GM18861 (cell line): ENCODE data around the gene RNF157.
"Not testable (repeated sequence)": the region's sequence is repeated elsewhere in the genome, so short reads cannot be mapped to it uniquely, and the experiment has no call there.

Experiments used
- ATAC-seq: cut with Tn5 transposase; IDR thresholded peaks from one replicate; pipeline ENCODE4 v1.9.1; 2021; ENCODE audit not compliant: unreplicated experiment

Gene RNF157

GRCh38 chr17:76255801-76256429, 15.6 kb upstream of the RNF157 start:
- no peak for ATAC-seq

DNA sequence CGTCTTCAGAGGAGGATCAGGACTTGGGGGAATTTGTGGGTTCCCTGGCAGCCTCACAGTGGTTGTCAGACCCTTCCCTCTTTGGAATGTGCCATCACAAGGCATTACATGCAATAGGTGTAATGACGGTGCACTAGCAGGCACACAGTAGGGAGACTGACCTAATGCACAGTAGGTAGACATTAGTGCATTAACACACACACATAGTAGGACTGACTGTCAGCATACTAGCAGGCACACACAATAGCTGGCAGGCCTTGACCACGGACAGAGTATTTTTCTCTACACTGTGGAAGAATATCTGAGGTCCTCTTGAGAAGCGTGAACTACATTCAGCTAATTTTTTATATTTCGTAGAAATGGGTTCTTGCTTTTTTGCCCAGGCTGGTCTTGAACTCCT, 14.0 kb upstream of the RNF157 start:
- no peak for ATAC-seq

- ATAC-seq: no peak
Observed at GRCh38 chr17:76253841-76254240, 13.5 kb upstream of the RNF157 start.

DNA sequence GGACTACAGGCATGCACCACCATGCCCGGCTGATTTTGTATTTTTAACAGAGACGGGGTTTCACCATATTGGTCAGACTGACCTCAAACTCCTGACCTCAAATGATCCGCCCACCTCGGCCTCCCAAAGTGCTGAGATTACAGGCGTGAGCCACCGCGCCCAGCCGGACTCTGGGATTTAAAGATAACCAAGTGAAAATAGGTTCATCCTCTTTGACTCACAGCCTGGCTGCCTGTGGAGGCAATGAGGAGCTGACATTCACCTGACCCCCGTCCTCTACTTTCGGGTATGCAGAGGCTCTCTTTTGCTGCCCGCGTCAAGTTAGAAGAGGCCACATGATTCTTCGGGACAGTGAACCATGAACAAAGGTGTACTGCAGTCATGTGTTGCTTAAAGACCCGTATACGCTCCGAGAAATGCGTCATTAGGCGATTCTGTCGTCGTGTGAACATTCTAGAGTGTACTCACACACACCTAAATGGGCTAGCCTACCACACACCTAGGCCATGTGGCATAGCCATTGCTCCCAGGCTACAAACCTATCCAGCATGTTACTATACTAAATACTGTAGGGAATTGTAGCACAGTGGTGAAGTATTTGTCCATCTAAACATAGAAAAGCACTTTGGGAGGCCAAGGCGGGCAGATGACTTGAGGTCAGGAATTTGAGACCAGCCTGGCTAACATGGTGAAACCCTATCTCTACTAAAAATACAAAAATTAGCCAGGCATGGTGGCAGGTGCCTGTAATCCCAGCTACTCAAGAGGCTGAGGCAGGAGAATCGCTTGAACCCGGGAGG, 12.9 kb upstream of the RNF157 start:
- not testable (repeated sequence) for ATAC-seq

- ATAC-seq: peak; percentile 66
Observed at GRCh38 chr17:76252040-76252954, 12.0 kb upstream of the RNF157 start.

- no peak for ATAC-seq
Observed at GRCh38 chr17:76251478-76252039, 11.3 kb upstream of the RNF157 start.

GRCh38 chr17:76250141-76250540, 9.8 kb upstream of the RNF157 start:
- ATAC-seq: no peak

DNA sequence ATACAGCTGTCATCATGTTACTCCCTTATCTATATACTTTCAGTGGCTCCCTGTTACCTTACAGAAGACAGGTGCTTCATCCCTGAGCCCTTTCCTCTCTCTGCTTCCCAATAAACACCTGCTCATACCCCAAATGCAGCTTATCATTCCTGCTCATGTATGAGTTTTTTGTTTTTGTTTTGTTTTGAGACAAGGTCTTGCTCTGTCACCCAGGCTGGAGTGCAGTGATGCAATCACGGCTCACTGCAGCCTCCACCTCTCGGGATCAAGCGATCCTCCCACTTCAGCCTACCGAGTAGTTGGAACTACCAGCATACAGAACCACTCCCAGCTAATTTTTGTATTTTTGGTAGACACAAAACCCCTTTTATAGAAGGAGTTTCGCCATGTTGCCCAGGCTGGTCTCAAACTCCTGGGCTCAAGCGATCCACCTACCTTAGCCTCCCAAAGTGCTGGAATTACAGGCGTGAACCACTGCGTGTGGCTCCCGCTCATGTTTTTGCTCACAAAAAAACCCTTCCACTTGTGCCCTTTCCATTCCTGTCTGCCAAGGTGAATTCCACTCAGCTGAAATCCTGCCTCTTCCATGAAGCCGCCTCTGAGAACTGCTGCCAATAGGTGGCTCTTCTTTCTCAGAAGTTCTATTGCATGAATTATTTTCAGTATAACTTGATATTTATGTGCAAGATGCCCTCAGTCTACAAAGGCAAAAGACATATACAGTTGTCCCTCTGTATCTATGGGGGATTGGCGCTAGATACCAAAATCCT, 7.9 kb upstream of the RNF157 start:
- ATAC-seq: no peak

- no peak for ATAC-seq
Observed at GRCh38 chr17:76247304-76247703, 7.0 kb upstream of the RNF157 start.

DNA sequence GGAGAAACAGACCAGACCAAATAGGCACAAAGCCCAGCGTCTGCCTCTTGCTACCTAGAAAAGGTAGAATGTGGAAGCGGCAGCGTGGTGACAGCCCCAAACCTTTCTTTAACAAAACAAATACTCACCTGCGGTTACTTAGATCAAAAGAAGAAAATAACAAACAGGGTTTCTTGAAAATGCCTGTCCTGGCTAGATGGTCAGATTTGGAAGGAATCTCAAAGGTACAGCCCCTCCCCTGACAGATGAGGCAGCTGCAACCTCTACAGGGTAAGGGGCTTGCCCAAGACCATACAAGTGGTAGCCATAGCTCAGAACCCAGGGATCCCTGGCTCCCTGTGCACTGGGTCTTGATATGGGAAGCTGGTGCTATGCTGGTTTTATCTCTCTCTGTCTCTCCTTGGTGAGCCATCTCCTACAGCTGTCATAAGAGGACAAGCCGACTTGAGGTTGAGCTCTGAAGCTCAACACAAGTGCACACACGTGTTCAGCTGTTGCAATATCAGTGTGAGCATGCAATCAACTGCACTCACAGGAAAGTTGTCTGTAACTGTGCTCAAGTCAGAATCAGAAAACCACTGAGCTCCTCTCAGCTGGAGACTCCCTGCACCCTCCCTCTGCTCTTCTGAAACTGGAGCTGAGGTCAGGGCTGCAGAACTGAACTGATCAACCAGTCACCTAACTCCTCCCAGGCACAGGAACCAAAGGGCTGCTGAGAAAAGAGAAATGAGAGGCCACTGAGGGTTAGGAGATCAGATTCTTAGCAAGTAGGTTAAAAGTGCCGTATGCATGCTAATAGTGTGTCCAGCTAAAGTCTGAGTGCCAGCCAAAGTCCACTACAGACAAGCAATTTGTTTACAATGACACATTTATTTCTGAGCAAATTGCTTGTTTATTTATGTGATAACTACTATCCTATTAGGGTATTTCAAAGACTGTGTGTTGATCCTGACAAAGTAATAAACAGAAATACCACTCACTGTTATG, 6.1 kb upstream of the RNF157 start:
- peak; percentile 90 for ATAC-seq

DNA sequence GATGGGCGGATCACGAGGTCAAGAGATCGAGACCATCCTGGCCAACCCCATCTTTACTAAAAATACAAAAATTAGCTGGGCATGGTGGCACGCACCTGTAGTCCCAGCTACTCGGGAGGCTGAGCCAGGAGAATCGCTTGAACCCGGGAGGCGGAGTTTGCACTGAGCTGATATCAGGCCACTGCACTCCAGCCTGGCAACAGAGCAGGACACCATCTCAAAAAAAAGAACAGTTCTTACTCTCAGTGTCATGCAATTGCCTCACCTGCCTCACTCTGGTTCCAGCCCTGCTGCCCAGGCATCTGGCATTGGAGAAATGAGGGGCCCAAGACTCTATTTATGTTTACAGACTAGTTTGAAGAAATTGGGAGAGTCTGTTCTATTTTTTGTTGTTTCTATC, 4.4 kb upstream of the RNF157 start:
- ATAC-seq: not testable (repeated sequence)

DNA sequence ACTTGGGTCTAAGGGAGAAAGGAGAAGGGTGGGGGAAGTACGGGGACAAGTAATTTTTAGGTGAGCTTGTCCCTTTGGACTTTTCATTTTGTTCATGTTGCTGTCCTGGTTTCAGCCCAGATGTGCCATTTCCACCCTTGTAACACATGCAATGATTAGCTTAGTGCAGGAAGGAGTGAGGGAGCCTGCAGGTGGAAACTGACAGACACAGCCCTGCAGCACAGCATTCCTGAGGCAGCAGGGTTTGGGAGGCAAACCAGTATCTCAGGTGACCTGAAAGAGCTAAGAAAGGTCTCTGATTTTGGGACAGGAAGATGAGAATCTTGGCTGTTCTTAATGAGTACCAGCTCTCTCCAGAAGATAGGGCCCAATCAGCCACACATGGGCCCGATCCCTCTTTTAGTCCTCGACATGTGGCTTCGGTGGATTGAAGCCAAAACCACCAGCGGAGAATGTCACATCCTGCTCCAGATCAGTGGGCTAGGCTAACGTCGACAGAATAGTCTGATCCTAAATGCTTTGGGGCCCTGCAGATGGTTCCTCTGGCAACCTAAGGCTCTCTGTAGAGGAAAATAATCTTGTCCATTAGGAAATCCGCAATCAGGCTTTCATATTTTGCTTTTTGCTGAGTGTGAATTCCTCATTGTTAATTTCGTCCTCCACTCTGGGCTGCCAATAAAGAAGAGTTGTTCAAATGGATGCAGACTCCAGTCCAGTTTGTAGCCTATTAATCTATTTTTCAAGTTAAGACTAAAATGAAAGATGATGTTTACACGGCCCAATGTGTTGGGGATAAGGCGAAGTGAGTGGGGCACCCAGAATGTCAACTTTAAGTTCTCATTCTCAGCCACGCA, 3.8 kb upstream of the RNF157 start:
- ATAC-seq: no peak

DNA sequence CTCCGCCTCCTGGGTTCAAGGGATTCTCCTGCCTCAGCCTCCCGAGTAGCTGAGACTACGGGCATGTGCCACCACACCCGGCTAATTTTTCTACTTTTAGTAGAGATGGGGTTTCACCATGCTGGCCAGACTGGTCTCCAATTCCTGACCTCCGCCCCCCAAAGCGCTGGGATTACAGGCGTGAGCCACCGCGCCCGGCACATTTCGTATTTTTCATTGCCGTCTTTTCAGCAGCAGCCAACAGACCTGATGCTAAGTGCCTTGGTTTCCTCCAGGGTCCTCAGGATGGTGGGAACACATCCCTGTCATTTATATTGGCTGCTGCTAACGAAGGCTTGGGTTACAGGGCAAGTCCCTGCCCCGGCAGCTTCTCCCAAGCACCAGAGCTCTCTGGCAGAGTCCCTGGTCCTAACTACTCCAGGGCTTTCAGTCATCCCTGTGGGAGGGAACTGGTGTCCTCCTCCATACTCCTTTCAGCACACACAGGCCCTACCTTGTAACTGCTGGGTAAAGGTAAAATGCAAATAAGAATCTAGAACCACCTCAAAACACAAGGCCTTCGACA, 1.5 kb upstream of the RNF157 start:
- no peak for ATAC-seq

DNA sequence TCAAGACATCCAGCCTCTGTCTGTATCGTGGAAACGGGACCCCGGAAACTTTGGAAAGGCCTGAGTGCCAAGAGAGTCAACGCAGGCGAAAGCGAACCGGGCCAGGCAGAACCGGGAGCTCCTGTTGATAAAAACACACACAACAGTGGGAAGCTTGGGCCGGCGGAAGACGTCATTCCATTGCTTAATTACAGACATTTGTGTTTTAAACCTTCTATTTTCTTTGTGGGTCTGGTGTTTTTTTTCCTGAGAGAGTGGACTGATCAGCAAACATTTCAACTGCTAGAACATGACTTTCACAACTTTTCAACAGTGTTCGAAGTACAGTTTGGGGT, 878 bp upstream of the RNF157 start:
- no peak for ATAC-seq

DNA sequence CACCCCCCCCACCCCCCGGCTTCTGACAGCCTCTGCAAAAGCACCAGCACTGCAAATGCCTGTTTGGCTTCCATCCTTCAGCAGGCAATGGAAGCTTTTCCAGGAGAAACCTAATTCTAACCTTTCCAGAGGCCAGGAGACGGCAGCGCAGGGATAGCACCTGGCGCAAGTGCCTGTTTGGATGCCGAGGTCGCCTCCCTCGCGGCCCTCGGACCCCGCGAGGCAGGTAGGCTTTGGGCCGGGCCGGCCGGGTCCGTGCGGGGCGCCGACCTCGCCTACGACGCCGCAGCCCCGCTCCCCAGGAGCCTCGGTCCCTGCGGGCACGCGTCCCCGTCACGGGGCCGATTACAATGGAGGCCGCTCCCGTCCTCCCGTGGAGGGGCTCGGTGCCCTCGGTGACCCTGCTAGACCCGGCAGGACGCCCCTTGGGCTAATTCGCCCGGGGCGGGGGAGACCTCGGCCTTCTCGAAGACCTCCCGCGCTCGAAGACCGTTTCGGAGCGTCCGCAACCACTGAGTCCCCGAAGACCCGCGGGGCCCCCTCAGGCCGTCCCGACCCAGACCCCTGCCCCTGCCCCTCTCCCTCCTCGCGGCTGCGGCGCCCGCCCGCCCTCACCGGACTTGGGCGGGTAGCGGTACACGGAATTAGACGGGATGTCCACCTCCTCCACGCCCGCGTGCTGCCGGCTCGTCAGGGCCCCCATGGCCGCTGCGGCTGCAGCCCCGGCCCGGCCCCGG, 587 bp downstream of the RNF157 start:
- ATAC-seq: no peak

- ATAC-seq: no peak
Observed at GRCh38 chr17:76238847-76239537, 1.3 kb downstream of the RNF157 start.

DNA sequence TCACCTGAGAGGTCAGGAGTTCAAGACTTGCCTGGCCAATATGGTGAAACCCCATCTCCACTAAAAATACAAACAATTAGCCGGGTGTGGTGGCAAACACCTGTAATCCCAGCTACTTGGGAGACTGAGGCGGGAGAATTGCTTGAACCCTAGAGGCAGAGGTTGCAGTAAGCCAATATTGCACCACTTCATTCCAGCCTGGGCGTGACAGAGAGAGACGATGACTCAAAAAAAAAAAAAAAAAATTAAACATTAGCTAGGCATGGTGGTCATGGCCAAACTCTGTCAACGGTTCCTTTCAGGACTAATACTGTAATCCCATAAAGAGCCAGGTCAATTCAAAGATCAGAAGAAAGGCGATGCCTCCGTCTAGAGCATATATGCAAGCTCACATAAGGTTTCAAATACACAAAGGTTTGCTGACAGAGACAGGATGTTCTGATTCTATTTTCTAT, 2.4 kb downstream of the RNF157 start:
- no peak for ATAC-seq
